Astrocyte (in vitro differentiated cells and primary cell): Measurements from ENCODE around the gene TRIO.

Experiments used
- EZH2 ChIP-seq: IDR thresholded peaks from 2 replicates; pipeline ENCODE4 v1.6.1; 2012; ENCODE audit warnings: mild to moderate bottlenecking, low read length, inconsistent platforms; ENCODE audit not compliant: insufficient read depth
- TF ChIP-seq, protein P1 (sequence below): IDR thresholded peaks from 2 replicates; pipeline ENCODE4 v1.5.1; 2011; ENCODE audit warnings: low read depth, mild to moderate bottlenecking, inconsistent platforms, low read length, moderate library complexity; ENCODE audit not compliant: insufficient read depth

DNA sequence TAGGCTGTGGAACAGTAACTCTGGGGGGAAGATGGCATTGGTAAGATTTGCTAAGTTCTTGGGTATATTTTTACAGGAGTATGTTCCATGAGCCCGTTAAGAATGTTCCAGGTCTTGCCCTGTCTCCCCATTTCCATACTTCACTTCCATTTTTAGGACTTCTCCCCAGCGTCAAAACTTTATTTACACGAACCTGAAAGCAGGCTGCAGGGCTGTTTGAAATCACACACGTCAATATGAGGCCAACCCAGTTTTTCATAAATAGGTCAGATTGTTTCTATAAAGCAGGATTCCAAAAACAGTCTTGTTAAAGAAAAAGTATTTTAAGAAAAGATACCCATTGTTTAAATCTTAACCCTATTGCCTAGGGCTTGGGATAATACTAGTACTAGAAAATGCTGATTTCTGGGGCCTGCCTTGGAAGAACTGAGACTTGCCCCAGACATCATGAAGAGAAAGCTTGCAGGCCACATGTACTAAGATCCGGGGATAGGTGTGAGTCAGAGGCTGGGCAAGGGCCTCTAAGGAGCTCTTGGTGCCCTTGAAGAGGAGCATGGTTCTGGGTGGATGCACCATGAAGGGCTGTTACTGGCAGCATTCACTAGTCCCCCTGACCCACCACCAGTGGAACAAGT is 24.2 kb downstream of the TRIO start:
- TF ChIP-seq EZH2, result no peak
- TF ChIP-seq, protein P1, sequence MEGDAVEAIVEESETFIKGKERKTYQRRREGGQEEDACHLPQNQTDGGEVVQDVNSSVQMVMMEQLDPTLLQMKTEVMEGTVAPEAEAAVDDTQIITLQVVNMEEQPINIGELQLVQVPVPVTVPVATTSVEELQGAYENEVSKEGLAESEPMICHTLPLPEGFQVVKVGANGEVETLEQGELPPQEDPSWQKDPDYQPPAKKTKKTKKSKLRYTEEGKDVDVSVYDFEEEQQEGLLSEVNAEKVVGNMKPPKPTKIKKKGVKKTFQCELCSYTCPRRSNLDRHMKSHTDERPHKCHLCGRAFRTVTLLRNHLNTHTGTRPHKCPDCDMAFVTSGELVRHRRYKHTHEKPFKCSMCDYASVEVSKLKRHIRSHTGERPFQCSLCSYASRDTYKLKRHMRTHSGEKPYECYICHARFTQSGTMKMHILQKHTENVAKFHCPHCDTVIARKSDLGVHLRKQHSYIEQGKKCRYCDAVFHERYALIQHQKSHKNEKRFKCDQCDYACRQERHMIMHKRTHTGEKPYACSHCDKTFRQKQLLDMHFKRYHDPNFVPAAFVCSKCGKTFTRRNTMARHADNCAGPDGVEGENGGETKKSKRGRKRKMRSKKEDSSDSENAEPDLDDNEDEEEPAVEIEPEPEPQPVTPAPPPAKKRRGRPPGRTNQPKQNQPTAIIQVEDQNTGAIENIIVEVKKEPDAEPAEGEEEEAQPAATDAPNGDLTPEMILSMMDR, result no peak
